GM19438 (cell line): ENCODE results near the gene OR5A2.
"Not testable (repeated sequence)": the region's sequence is repeated elsewhere in the genome, so short reads cannot be mapped to it uniquely, and the experiment has no call there.

Experiments used
- ATAC-seq: cut with Tn5 transposase; IDR thresholded peaks from one replicate; pipeline ENCODE4 v1.9.1; 2021; ENCODE audit warnings: low read depth; ENCODE audit not compliant: unreplicated experiment

OR5A2 gene

GRCh38 chr11:59426361-59427067 lies at the start of gene OR5A2:
Gene OR5A2 (minus strand): TSS chr11:59426413. CDS start chr11:59422953, 3,460 bp downstream.
- ATAC-seq, result no peak

- ATAC-seq, result no peak
Observed at GRCh38 chr11:59475176-59475575, 49.0 kb upstream of the OR5A2 start.

- ATAC-seq, result no peak
Observed at GRCh38 chr11:59473015-59473414, 46.8 kb upstream of the OR5A2 start, which contains the start of gene OR4D10. Gene OR4D10 (plus strand): TSS chr11:59473315. CDS start chr11:59477430, 4,115 bp downstream.

GRCh38 chr11:59463190-59463641 lies 37.0 kb upstream of the OR5A2 start:
- ATAC-seq, result no peak

GRCh38 chr11:59459916-59460315 lies 33.7 kb upstream of the OR5A2 start:
- ATAC-seq, result no peak

- ATAC-seq, result no peak
Observed at GRCh38 chr11:59456661-59457060, 30.4 kb upstream of the OR5A2 start, which contains the start of gene OR4D6. Gene OR4D6 (plus strand): TSS chr11:59456961. CDS start chr11:59456961, 0 bp downstream.

- no peak for ATAC-seq
Observed at GRCh38 chr11:59448484-59448883, 22.3 kb upstream of the OR5A2 start.

- ATAC-seq, result not testable (repeated sequence)
Observed at GRCh38 chr11:59445624-59446023, 19.4 kb upstream of the OR5A2 start.

GRCh38 chr11:59437770-59438169 lies 11.6 kb upstream of the OR5A2 start:
- ATAC-seq, result no peak

- ATAC-seq, result no peak
Observed at GRCh38 chr11:59436169-59436568, 10.0 kb upstream of the OR5A2 start, which contains the start of gene OR5A1. Gene OR5A1 (plus strand): TSS chr11:59436469. CDS start chr11:59443169, 6,700 bp downstream.

GRCh38 chr11:59429924-59430516 lies 3.8 kb upstream of the OR5A2 start:
- peak; percentile 74 for ATAC-seq

- ATAC-seq, result no peak
Observed at GRCh38 chr11:59427068-59427382, 812 bp upstream of the OR5A2 start.

GRCh38 chr11:59425131-59425530 lies 1.1 kb downstream of the OR5A2 start:
- ATAC-seq, result no peak

- ATAC-seq, result no peak
Observed at GRCh38 chr11:59423835-59424234, 2.4 kb downstream of the OR5A2 start.

GRCh38 chr11:59418156-59418555 lies 8.1 kb downstream of the OR5A2 start:
- ATAC-seq, result no peak

- ATAC-seq, result no peak
Observed at GRCh38 chr11:59417023-59417422, 9.2 kb downstream of the OR5A2 start.

GRCh38 chr11:59416613-59417012 lies 9.6 kb downstream of the OR5A2 start:
- ATAC-seq, result no peak

GRCh38 chr11:59415111-59415510 lies 11.1 kb downstream of the OR5A2 start:
- no peak for ATAC-seq

GRCh38 chr11:59413646-59414045 lies 12.6 kb downstream of the OR5A2 start:
- no peak for ATAC-seq

GRCh38 chr11:59403546-59403945 lies 22.7 kb downstream of the OR5A2 start:
- no peak for ATAC-seq

- no peak for ATAC-seq
Observed at GRCh38 chr11:59401262-59401552, 25.0 kb downstream of the OR5A2 start.
